Ishikawa (cell line): ENCODE measurements around the gene MAP7.
A peak's percentile ranks its signal among the peaks of the same experiment; 100 is the strongest.

Experiments
- CEBPB ChIP-seq: IDR thresholded peaks from 2 replicates; pipeline ENCODE4 v1.6.1; 2012
- CREB1 ChIP-seq: IDR thresholded peaks from 2 replicates; pipeline ENCODE4 v1.6.1; 2012; ENCODE audit warnings: low read depth
- EGR1 ChIP-seq: IDR thresholded peaks from 2 replicates; pipeline ENCODE4 v1.6.1; 2012
- EP300 ChIP-seq: IDR thresholded peaks from 2 replicates; pipeline ENCODE4 v1.6.1; 2012; ENCODE audit warnings: borderline replicate concordance
- FOXM1 ChIP-seq: IDR thresholded peaks from 2 replicates; pipeline ENCODE4 v1.6.1; 2012; ENCODE audit warnings: low read depth, borderline replicate concordance
- MAX ChIP-seq: IDR thresholded peaks from 2 replicates; pipeline ENCODE4 v1.6.1; 2012
- NFIC ChIP-seq: IDR thresholded peaks from 2 replicates; pipeline ENCODE4 v1.6.1; 2012
- RAD21 ChIP-seq: IDR thresholded peaks from 2 replicates; pipeline ENCODE4 v1.6.1; 2012; ENCODE audit warnings: low read depth
- REST ChIP-seq: IDR thresholded peaks from 2 replicates; pipeline ENCODE4 v1.6.1; 2012; ENCODE audit warnings: low read depth, mild to moderate bottlenecking
- TAF1 ChIP-seq: IDR thresholded peaks from 2 replicates; pipeline ENCODE4 v1.6.1; 2012; ENCODE audit warnings: low read depth, mild to moderate bottlenecking
- TCF12 ChIP-seq: IDR thresholded peaks from 2 replicates; pipeline ENCODE4 v1.6.1; 2012; ENCODE audit warnings: low read depth
- TEAD4 ChIP-seq: IDR thresholded peaks from 2 replicates; pipeline ENCODE4 v1.6.1; 2012
- USF1 ChIP-seq: IDR thresholded peaks from 2 replicates; pipeline ENCODE4 v1.6.1; 2012
- YY1 ChIP-seq: IDR thresholded peaks from 2 replicates; pipeline ENCODE4 v1.6.1; 2012; ENCODE audit warnings: low read depth
- ZBTB7A ChIP-seq: IDR thresholded peaks from 2 replicates; pipeline ENCODE4 v1.6.1; 2012; ENCODE audit warnings: low read depth

The MAP7 gene

GRCh38 chr6:136474241-136474640 lies 76.0 kb downstream of the MAP7 start:
- no peak for TF ChIP-seq TCF12
- TF ChIP-seq EP300: no peak
- no peak for TF ChIP-seq EGR1
- TF ChIP-seq USF1: no peak
- TF ChIP-seq TEAD4: no peak
- TF ChIP-seq TAF1: no peak
- TF ChIP-seq MAX: no peak
- TF ChIP-seq FOXM1: no peak
- TF ChIP-seq CREB1: no peak
- no peak for TF ChIP-seq REST
- no peak for TF ChIP-seq YY1
- no peak for TF ChIP-seq RAD21
- TF ChIP-seq NFIC: no peak
- no peak for TF ChIP-seq CEBPB
- no peak for TF ChIP-seq ZBTB7A

- TF ChIP-seq EP300 (no peak), USF1 (no peak), YY1 (no peak), REST (no peak), ZBTB7A (no peak), CREB1 (no peak), TAF1 (no peak), CEBPB (no peak), TEAD4 (no peak), TCF12 (no peak), FOXM1 (no peak), EGR1 (no peak), NFIC (no peak)
These were observed 78.3 kb downstream of the MAP7 start for GRCh38 chr6:136471922-136472321.

GRCh38 chr6:136471372-136471771 lies 78.8 kb downstream of the MAP7 start:
- TF ChIP-seq REST: peak; percentile 80
- no peak for TF ChIP-seq TCF12

GRCh38 chr6:136470044-136470443 lies 80.2 kb downstream of the MAP7 start:
- no peak for TF ChIP-seq EGR1
- TF ChIP-seq REST: no peak
